ENCODE measurements around the gene NCOA6. TPM values are rescaled to one million over a fixed set of nuclear protein-coding genes. Genes with fewer than 3 reads are reported as not detected.
"Not testable (repeated sequence)": the region's sequence is repeated elsewhere in the genome, so short reads cannot be mapped to it uniquely, and the experiment has no call there.

Gene NCOA6
- total RNA-seq, 1 experiment from 2014 or later: 8.2 TPM

- no peak for DNase-seq (ENCODE audit: low spot score)
Measured at GRCh38 chr20:34829191-34829590, 3.7 kb upstream of the NCOA6 start.

GRCh38 chr20:34824806-34825529 lies 483 bp downstream of the NCOA6 start:
- no peak for DNase-seq (ENCODE audit: low spot score)

- peak; percentile 71 for DNase-seq (ENCODE audit: low spot score)
Measured at GRCh38 chr20:34824452-34824805, 1.0 kb downstream of the NCOA6 start.

- no peak for DNase-seq (ENCODE audit: low spot score)
Measured at GRCh38 chr20:34824026-34824425, 1.4 kb downstream of the NCOA6 start.

- DNase-seq (ENCODE audit: low spot score): no peak
Measured at GRCh38 chr20:34820805-34821578, 4.5 kb downstream of the NCOA6 start.

- DNase-seq (ENCODE audit: low spot score): no peak
Measured at GRCh38 chr20:34817801-34818200, 7.7 kb downstream of the NCOA6 start.

GRCh38 chr20:34817072-34817471 lies 8.4 kb downstream of the NCOA6 start:
- DNase-seq (ENCODE audit: low spot score): no peak

GRCh38 chr20:34815636-34816035 lies 9.8 kb downstream of the NCOA6 start:
- DNase-seq (ENCODE audit: low spot score): no peak

- no peak for DNase-seq (ENCODE audit: low spot score)
Measured at GRCh38 chr20:34808583-34808982, 16.9 kb downstream of the NCOA6 start.

- not testable (repeated sequence) for DNase-seq (ENCODE audit: low spot score)
Measured at GRCh38 chr20:34807944-34808465, 17.4 kb downstream of the NCOA6 start.

GRCh38 chr20:34806255-34806654 lies 19.2 kb downstream of the NCOA6 start:
- DNase-seq (ENCODE audit: low spot score): no peak

GRCh38 chr20:34798871-34799270 lies 26.6 kb downstream of the NCOA6 start:
- no peak for DNase-seq (ENCODE audit: low spot score)

- no peak for DNase-seq (ENCODE audit: low spot score)
Measured at GRCh38 chr20:34798328-34798727, 27.1 kb downstream of the NCOA6 start.

GRCh38 chr20:34797012-34797995 lies 28.1 kb downstream of the NCOA6 start:
- DNase-seq (ENCODE audit: low spot score): no peak

- DNase-seq (ENCODE audit: low spot score): no peak
Measured at GRCh38 chr20:34794006-34794585, 31.4 kb downstream of the NCOA6 start.

- DNase-seq (ENCODE audit: low spot score): no peak
Measured at GRCh38 chr20:34792687-34793363, 32.6 kb downstream of the NCOA6 start.

- DNase-seq (ENCODE audit: low spot score): peak; percentile 12
Measured at GRCh38 chr20:34791289-34792020, 34.0 kb downstream of the NCOA6 start.

- DNase-seq (ENCODE audit: low spot score): no peak
Measured at GRCh38 chr20:34781220-34781619, 44.2 kb downstream of the NCOA6 start.

GRCh38 chr20:34780291-34780690 lies 45.2 kb downstream of the NCOA6 start:
- DNase-seq (ENCODE audit: low spot score): not testable (repeated sequence)

GRCh38 chr20:34776177-34776576 lies 49.3 kb downstream of the NCOA6 start:
- DNase-seq (ENCODE audit: low spot score): no peak
